Measurements from ENCODE around the gene ADORA2A. TPM values are rescaled to one million over a fixed set of nuclear protein-coding genes. Genes with fewer than 3 reads are reported as not detected.

The ADORA2A gene
- total and polyA plus RNA-seq, 2 experiments from 2014 or later = 0.54 to 0.64 TPM

DNA sequence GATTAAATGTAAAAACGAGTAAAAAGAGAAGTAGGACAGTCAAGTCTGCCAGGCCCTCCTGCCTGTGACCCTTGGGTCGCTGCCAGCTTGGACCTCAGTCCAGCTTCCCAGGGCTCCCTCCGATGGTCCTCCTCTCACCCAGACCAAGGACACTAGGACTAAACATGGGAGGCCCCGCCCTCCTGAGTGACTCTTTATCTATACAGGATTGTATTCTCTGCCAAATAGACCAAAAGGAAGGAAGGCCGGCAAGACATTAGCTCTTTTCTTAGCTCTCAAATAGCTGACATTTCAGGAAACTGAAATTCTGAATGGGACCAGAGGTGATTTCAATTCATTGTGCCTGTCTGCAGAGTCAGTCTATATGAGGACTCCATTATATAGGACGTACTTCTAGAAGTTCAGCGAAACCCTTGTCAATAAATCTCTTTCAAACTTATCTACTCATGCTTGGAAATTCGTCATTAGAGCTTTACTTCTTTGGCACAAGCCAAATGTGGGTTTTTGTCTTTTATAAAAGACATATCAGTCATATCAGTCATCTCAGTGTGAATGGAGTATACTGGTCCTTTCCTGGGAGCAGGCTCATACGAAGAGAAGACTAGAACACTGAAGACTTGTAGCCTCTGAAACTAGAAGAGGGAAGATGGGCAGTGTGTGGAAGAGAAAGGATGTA is 28.5 kb downstream of the ADORA2A start:
- no peak overlapping the region for H3K27ac ChIP-seq
- H3K4me2 ChIP-seq (ENCODE audit: unreplicated experiment) = no peak overlapping the region
- WGBS, 2 experiments (ENCODE audit: low coverage in 1 of 2, low lambda C conversion rate in 2 of 2, missing lambda C conversion rate in 2 of 2) = 59 to 69% methylated on average over 9 of the region's 9 CpGs
- H3K79me2 ChIP-seq (ENCODE audit: insufficient read depth) = no peaks in the 10 kb centered on the region
- no peak for DNase-seq
- TF ChIP-seq EZH2phosphoT487 (IDR thresholded peaks at IDR 0.05; ENCODE audit: insufficient read depth, low read depth) (no peak), EZH2 (IDR thresholded peaks at IDR 0.05; ENCODE audit: insufficient read depth, poor library complexity, severe bottlenecking) (no peak)
- H3K36me3 ChIP-seq (ENCODE audit: low read depth) = no peaks in the 10 kb centered on the region
- no peaks in the 10 kb centered on the region for H3K27me3 ChIP-seq (replicated peaks; ENCODE audit: insufficient read depth)
- no peak overlapping the region for H3K9ac ChIP-seq
- no peaks in the 10 kb centered on the region for H4K20me1 ChIP-seq (ENCODE audit: insufficient read depth)
- in situ Hi-C loops (cut with MboI) = no loop called here
- no peak overlapping the region for H2AFZ ChIP-seq
- H3F3A ChIP-seq (ENCODE audit: insufficient read depth) = no peaks in the 10 kb centered on the region
- H3K9me3 ChIP-seq (ENCODE audit: low read depth) = no peaks in the 10 kb centered on the region
- no peaks in the 10 kb centered on the region for H3K9me2 ChIP-seq (ENCODE audit: insufficient read depth)
- no peaks in the 10 kb centered on the region for H3K4me1 ChIP-seq (ENCODE audit: insufficient read depth)
- H3K4me3 ChIP-seq = no peak overlapping the region

- Histone ChIP-seq H3K4me2 (ENCODE audit: unreplicated experiment) (no peak overlapping the region), H3K9ac (no peak overlapping the region), H2AFZ (no peak overlapping the region), H3F3A (ENCODE audit: insufficient read depth) (no peaks in the 10 kb centered on the region), H3K36me3 (ENCODE audit: low read depth) (no peaks in the 10 kb centered on the region), H4K20me1 (ENCODE audit: insufficient read depth) (no peaks in the 10 kb centered on the region), H3K27me3 (replicated peaks; ENCODE audit: insufficient read depth) (no peaks in the 10 kb centered on the region), H3K4me1 (ENCODE audit: insufficient read depth) (no peaks in the 10 kb centered on the region), H3K27ac (no peak overlapping the region), H3K9me2 (ENCODE audit: insufficient read depth) (no peaks in the 10 kb centered on the region), H3K79me2 (ENCODE audit: insufficient read depth) (no peaks in the 10 kb centered on the region), H3K9me3 (ENCODE audit: low read depth) (no peaks in the 10 kb centered on the region), H3K4me3 (no peak overlapping the region)
- in situ Hi-C loops (cut with MboI) = no loop called here
- WGBS, 2 experiments (ENCODE audit: low coverage in 1 of 2, low lambda C conversion rate in 2 of 2, missing lambda C conversion rate in 2 of 2) = 85 to 94% methylated on average over 3 of the region's 3 CpGs
- DNase-seq = no peak
- TF ChIP-seq EZH2 (IDR thresholded peaks at IDR 0.05; ENCODE audit: insufficient read depth, poor library complexity, severe bottlenecking) (no peak), EZH2phosphoT487 (IDR thresholded peaks at IDR 0.05; ENCODE audit: insufficient read depth, low read depth) (no peak)
Observed at GRCh38 chr22:24457894-24458420, 30.6 kb downstream of the ADORA2A start.

DNA sequence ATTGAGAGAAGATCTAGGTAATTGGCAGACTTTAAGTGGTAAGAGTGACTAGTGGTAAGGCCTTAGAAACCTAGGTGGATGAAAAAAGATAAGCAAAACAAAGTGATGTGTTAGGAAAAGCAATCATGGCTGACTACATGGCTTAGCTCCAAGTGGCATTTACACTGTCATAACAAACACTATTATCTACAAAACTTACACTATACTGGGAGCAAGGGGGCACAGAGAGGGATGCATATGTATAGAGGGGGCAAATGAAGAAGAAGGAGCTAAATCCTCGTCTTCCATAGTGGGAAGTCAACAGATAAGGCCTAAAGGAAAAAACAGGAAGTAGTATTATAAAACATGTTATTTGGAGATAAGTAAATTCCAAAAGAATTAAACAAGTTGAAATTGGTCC is 32.5 kb downstream of the ADORA2A start:
- Histone ChIP-seq H3F3A (ENCODE audit: insufficient read depth) (no peaks in the 10 kb centered on the region), H3K9me3 (ENCODE audit: low read depth) (no peaks in the 10 kb centered on the region), H2AFZ (0 out of 2 replicates have a peak overlapping the region, but pooled peaks have one; percentile 33), H3K27ac (no peak overlapping the region), H3K27me3 (replicated peaks; ENCODE audit: insufficient read depth) (no peaks in the 10 kb centered on the region), H3K4me1 (ENCODE audit: insufficient read depth) (no peaks in the 10 kb centered on the region), H3K4me2 (ENCODE audit: unreplicated experiment) (no peak overlapping the region), H3K4me3 (no peak overlapping the region), H3K79me2 (ENCODE audit: insufficient read depth) (no peaks in the 10 kb centered on the region), H3K9me2 (ENCODE audit: insufficient read depth) (no peaks in the 10 kb centered on the region), H4K20me1 (ENCODE audit: insufficient read depth) (no peaks in the 10 kb centered on the region), H3K36me3 (ENCODE audit: low read depth) (no peaks in the 10 kb centered on the region), H3K9ac (no peak overlapping the region)
- 96 to 97% methylated on average over 1 of the region's 1 CpG for WGBS, 2 experiments (ENCODE audit: low coverage in 1 of 2, low lambda C conversion rate in 2 of 2, missing lambda C conversion rate in 2 of 2)
- DNase-seq = no peak
- in situ Hi-C loops (cut with MboI) = no loop called here
- TF ChIP-seq EZH2phosphoT487 (IDR thresholded peaks at IDR 0.05; ENCODE audit: insufficient read depth, low read depth) = no peak
- TF ChIP-seq EZH2 (IDR thresholded peaks at IDR 0.05; ENCODE audit: insufficient read depth, poor library complexity, severe bottlenecking) = no peak

- Histone ChIP-seq H3K9me2 (ENCODE audit: insufficient read depth) (no peaks in the 10 kb centered on the region), H3K9me3 (ENCODE audit: low read depth) (no peaks in the 10 kb centered on the region), H3K27ac (no peak overlapping the region), H3K4me1 (ENCODE audit: insufficient read depth) (peaks cover 6% of the 10 kb centered on the region; the same call in 1 of the 2 replicates), H4K20me1 (ENCODE audit: insufficient read depth) (no peaks in the 10 kb centered on the region), H3K9ac (no peak overlapping the region), H3F3A (ENCODE audit: insufficient read depth) (no peaks in the 10 kb centered on the region), H3K36me3 (ENCODE audit: low read depth) (no peaks in the 10 kb centered on the region), H3K79me2 (ENCODE audit: insufficient read depth) (no peaks in the 10 kb centered on the region), H3K4me3 (no peak overlapping the region), H3K4me2 (ENCODE audit: unreplicated experiment) (no peak overlapping the region), H2AFZ (no peak overlapping the region), H3K27me3 (replicated peaks; ENCODE audit: insufficient read depth) (no peaks in the 10 kb centered on the region)
- in situ Hi-C loops (cut with MboI) = no loop called here
- no peak for DNase-seq
- 82 to 83% methylated on average over 10 of the region's 10 CpGs for WGBS, 2 experiments (ENCODE audit: low coverage in 1 of 2, low lambda C conversion rate in 2 of 2, missing lambda C conversion rate in 2 of 2)
- TF ChIP-seq EZH2 (IDR thresholded peaks at IDR 0.05; ENCODE audit: insufficient read depth, poor library complexity, severe bottlenecking) = no peak
- no peak for TF ChIP-seq EZH2phosphoT487 (IDR thresholded peaks at IDR 0.05; ENCODE audit: insufficient read depth, low read depth)
Observed at GRCh38 chr22:24460418-24461089, 33.2 kb downstream of the ADORA2A start.
